DOHH2 (cell line): ENCODE data around the gene IQSEC2.

Experiments used
- CTCF ChIP-seq: fragments of 200-600 bp; sonication (generic); IDR thresholded peaks from one replicate; pipeline ENCODE4 v1.5.1; 2014; ENCODE audit warnings: antibody characterized with exemption, mild to moderate bottlenecking, low read depth, low read length; ENCODE audit not compliant: poor library complexity, severe bottlenecking
- EZH2phosphoT487 ChIP-seq: fragments of 200-600 bp; sonication (generic); IDR thresholded peaks from 2 replicates; pipeline ENCODE4 v1.6.1; 2017; ENCODE audit warnings: borderline replicate concordance, mild to moderate bottlenecking, antibody characterized with exemption, low read length, moderate library complexity, mixed read lengths

DNA sequence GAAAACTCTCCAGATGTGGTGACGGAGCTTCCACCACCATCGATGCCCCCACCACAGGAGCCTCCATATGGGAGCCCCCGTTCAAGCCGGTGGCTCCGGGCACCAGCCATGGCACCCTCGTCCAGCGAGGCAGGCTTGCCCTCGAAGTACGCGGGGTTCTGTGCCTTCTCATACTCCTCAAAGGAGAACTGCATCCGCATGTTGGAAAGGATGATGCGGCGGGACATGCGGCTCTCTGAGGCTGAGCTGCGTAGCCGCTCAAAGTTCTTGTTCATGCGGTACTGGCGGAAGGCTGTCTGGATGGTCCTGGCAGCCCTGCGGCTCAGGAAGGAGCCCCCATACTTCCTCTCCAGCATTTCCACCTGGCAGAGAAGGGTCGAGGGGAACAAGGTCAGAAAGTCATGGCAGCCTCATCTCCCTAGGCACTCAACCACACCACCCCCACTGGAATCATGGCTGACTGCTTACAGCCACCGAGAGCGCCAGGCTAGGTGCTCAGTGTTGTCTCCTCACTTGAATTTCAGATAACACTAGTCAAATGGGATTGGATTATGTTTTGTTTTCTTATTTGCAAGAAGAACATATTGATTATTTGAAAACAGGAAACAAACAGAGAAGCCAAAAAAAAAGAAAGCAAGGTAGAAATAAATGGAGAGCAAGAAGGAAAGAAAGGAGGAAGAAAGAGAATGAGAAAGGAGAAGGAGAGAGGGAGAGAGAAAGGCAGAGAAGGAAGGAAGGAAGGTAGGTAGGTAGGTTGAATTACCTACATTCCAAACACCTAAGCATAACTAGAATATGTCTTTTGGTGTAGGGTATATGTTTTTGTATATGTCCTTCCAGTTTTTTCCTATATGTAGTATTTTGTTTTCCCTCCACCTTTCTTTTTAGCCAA is 26.6 kb downstream of the IQSEC2 start:
- TF ChIP-seq CTCF (no peak), EZH2phosphoT487 (no peak)
